MM.1S (cell line): ENCODE measurements around the gene DNAI1.

Experiments used
- DNase-seq: peaks from one replicate; pipeline ENCODE4 v3.0.0-alpha.2; 2015
- H2AFZ ChIP-seq: fragments of 300-600 bp; sonication (generic); 2 replicates; pipeline ENCODE4 v1.6.0; 2016; ENCODE audit warnings: antibody characterized with exemption, low read length
- H3F3A ChIP-seq: fragments of 300-600 bp; sonication (generic); 2 replicates; pipeline ENCODE4 v1.6.1; 2016; ENCODE audit warnings: mild to moderate bottlenecking, antibody characterized with exemption, low read length, moderate library complexity, mixed read lengths; ENCODE audit not compliant: insufficient read depth
- H3K27ac ChIP-seq: fragments of 300-600 bp; sonication (generic); 2 replicates; pipeline ENCODE4 v1.5.1; 2016; ENCODE audit warnings: mild to moderate bottlenecking, low read length
- H3K27me3 ChIP-seq: fragments of 300-600 bp; sonication (generic); replicated peaks from 2 replicates; pipeline ENCODE4 v1.6.0; 2016; ENCODE audit warnings: low read length; ENCODE audit not compliant: insufficient read depth
- H3K36me3 ChIP-seq: fragments of 300-600 bp; sonication (generic); replicated peaks from 2 replicates; pipeline ENCODE4 v1.6.1; 2016; ENCODE audit warnings: mild to moderate bottlenecking, low read length, mixed read lengths; ENCODE audit not compliant: insufficient read depth
- H3K4me1 ChIP-seq: fragments of 300-600 bp; sonication (generic); 2 replicates; pipeline ENCODE4 v1.6.1; 2016; ENCODE audit warnings: low read length, mixed read lengths
- H3K4me2 ChIP-seq: fragments of 300-600 bp; sonication (generic); 2 replicates; pipeline ENCODE4 v1.6.0; 2016; ENCODE audit warnings: low read depth, low read length
- H3K4me3 ChIP-seq: fragments of 300-600 bp; sonication (generic); 2 replicates; pipeline ENCODE4 v1.5.1; 2016; ENCODE audit warnings: low read length, mixed read lengths
- H3K79me2 ChIP-seq: fragments of 300-600 bp; sonication (generic); 2 replicates; pipeline ENCODE4 v1.6.1; 2016; ENCODE audit warnings: mixed run types, low read length, mixed read lengths
- H3K9ac ChIP-seq: fragments of 300-600 bp; sonication (generic); 2 replicates; pipeline ENCODE4 v1.6.1; 2016; ENCODE audit warnings: low read length, mixed read lengths
- H3K9me2 ChIP-seq: fragments of 300-600 bp; sonication (generic); replicated peaks from 2 replicates; pipeline ENCODE4 v1.6.1; 2016; ENCODE audit warnings: mild to moderate bottlenecking, low read length, mixed read lengths; ENCODE audit not compliant: insufficient read depth
- H3K9me3 ChIP-seq: fragments of 300-600 bp; sonication (generic); replicated peaks from 2 replicates; pipeline ENCODE4 v1.6.1; 2016; ENCODE audit warnings: mild to moderate bottlenecking, low read length, mixed read lengths; ENCODE audit not compliant: insufficient read depth
- H4K20me1 ChIP-seq: fragments of 300-600 bp; sonication (generic); 2 replicates; pipeline ENCODE4 v1.6.1; 2016; ENCODE audit warnings: mild to moderate bottlenecking, low read length, moderate library complexity, mixed read lengths; ENCODE audit not compliant: insufficient read depth
- EZH2 ChIP-seq: fragments of 300-600 bp; sonication (generic); optimal IDR thresholded peaks from 2 replicates; pipeline ENCODE3; 2017; ENCODE audit warnings: low read depth, mild to moderate bottlenecking, antibody characterized with exemption, low read length, mixed read lengths
- EZH2phosphoT487 ChIP-seq: fragments of 300-600 bp; sonication (generic); IDR thresholded peaks from 2 replicates; pipeline ENCODE4 v1.6.1; 2018; ENCODE audit warnings: antibody characterized with exemption, low read length
- TF ChIP-seq, protein P1 (sequence below): fragments of 300-600 bp; sonication (generic); IDR thresholded peaks from 2 replicates; pipeline ENCODE4 v1.5.1; 2016; ENCODE audit warnings: antibody characterized with exemption, low read length, mixed read lengths

The DNAI1 gene

DNA sequence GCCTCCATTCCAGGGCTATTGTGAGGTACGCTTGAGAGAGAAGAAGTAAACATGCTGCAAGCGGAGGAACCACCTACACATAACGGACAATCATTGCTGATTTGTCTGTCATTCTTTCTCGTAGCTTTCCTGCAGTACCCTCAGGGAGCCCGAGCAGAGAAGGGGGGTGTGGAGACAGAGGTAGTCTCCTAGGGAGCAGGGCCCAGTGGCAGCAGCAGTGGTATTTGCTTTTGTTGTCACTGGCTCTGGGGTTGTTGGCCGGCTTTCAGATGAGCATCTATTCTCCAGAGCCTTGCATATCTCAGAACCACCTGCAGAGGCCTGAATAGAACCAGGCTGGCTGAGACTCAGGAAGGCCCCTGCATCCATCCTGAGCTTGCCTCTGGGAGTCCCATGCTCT is 44.3 kb downstream of the DNAI1 start:
- H3K9me2 ChIP-seq: no peaks in the 10 kb centered on the region
- no peaks in the 10 kb centered on the region for H3K9me3 ChIP-seq
- H3K27me3 ChIP-seq: peaks cover 18% of the 10 kb centered on the region
- no peaks in the 10 kb centered on the region for H4K20me1 ChIP-seq
- no peak for DNase-seq
- H3K9ac ChIP-seq: no peak overlapping the region
- H3K4me3 ChIP-seq: no peak overlapping the region
- no peaks in the 10 kb centered on the region for H3F3A ChIP-seq
- H3K79me2 ChIP-seq: no peaks in the 10 kb centered on the region
- TF ChIP-seq EZH2phosphoT487 (no peak), EZH2 (no peak)
- TF ChIP-seq, protein P1, sequence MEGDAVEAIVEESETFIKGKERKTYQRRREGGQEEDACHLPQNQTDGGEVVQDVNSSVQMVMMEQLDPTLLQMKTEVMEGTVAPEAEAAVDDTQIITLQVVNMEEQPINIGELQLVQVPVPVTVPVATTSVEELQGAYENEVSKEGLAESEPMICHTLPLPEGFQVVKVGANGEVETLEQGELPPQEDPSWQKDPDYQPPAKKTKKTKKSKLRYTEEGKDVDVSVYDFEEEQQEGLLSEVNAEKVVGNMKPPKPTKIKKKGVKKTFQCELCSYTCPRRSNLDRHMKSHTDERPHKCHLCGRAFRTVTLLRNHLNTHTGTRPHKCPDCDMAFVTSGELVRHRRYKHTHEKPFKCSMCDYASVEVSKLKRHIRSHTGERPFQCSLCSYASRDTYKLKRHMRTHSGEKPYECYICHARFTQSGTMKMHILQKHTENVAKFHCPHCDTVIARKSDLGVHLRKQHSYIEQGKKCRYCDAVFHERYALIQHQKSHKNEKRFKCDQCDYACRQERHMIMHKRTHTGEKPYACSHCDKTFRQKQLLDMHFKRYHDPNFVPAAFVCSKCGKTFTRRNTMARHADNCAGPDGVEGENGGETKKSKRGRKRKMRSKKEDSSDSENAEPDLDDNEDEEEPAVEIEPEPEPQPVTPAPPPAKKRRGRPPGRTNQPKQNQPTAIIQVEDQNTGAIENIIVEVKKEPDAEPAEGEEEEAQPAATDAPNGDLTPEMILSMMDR: no peak
- H3K36me3 ChIP-seq: no peaks in the 10 kb centered on the region
- no peak overlapping the region for H2AFZ ChIP-seq
- no peak overlapping the region for H3K4me2 ChIP-seq
- no peak overlapping the region for H3K27ac ChIP-seq
- H3K4me1 ChIP-seq: no peaks in the 10 kb centered on the region

DNA sequence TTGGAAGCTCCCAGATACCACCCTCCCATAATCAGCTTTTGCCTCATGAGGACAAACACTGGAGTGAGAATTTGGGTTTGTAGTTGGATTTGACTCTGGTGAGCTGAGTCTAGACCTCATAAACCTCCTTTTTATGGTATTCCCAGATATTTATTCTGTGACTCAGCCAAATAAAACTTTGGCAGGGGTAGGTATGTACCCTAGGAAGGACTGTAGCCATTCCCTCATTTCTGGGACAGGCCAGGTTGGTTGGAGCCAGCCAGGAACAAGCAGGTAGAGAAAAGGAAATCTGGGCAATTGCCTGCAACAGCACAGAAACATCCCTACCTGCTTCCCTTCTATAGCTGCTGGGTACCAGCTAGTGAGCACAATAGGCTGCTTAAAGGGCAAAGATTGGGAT is 44.8 kb downstream of the DNAI1 start:
- no peaks in the 10 kb centered on the region for H3F3A ChIP-seq
- H3K9me3 ChIP-seq: no peaks in the 10 kb centered on the region
- no peak for TF ChIP-seq EZH2
- TF ChIP-seq EZH2phosphoT487: no peak
- TF ChIP-seq, protein P1: no peak
- H3K4me3 ChIP-seq: no peak overlapping the region
- H3K4me1 ChIP-seq: no peaks in the 10 kb centered on the region
- H3K36me3 ChIP-seq: no peaks in the 10 kb centered on the region
- no peak overlapping the region for H3K27ac ChIP-seq
- no peak overlapping the region for H2AFZ ChIP-seq
- no peaks in the 10 kb centered on the region for H3K9me2 ChIP-seq
- H3K79me2 ChIP-seq: no peaks in the 10 kb centered on the region
- H4K20me1 ChIP-seq: no peaks in the 10 kb centered on the region
- H3K9ac ChIP-seq: no peak overlapping the region
- no peak overlapping the region for H3K4me2 ChIP-seq
- peaks cover 18% of the 10 kb centered on the region for H3K27me3 ChIP-seq
- DNase-seq: no peak

DNA sequence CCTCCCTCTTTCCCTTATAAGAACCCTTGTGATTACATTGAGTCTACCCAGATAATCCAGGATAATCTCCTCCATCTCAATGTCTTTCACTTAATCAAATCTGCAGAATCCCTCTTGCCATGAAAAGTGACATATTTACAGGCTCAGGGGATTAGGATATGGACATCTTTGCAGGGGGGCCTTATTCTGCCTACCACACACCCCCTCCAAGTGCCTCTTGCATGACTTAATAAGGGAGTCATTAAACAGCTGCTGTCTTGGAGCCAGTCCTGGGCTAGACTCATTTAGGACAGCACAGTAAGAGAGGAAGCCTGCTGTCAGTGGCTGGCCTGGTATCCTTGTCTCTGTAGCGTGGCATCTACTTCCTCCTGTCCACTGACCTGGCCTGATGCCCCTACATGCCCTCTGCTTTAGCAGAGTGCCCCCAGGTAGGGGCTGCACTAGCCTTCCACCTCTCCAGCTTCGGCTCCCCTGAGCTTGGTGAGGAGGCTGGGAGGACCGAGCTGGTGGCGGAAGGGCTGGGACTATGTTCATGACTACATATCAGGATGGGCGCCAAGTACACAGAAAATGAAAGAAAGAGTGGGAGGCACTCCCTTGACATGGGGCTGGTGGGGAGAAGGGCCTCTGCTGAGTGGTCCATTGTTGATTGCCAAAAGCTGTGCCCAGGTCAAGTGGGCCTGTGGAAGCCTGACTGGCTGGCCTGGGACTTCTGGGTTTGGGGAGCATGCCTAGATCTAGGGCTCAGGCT is 46.9 kb downstream of the DNAI1 start:
- TF ChIP-seq EZH2 (no peak), EZH2phosphoT487 (no peak)
- TF ChIP-seq, protein P1: no peak
- Histone ChIP-seq H3K27me3 (peaks cover 14% of the 10 kb centered on the region), H3K9me3 (no peaks in the 10 kb centered on the region), H3K9ac (no peak overlapping the region), H2AFZ (no peak overlapping the region), H3K36me3 (no peaks in the 10 kb centered on the region), H4K20me1 (no peaks in the 10 kb centered on the region), H3K9me2 (no peaks in the 10 kb centered on the region), H3K4me2 (no peak overlapping the region), H3K27ac (no peak overlapping the region), H3F3A (no peaks in the 10 kb centered on the region), H3K79me2 (no peaks in the 10 kb centered on the region), H3K4me3 (no peak overlapping the region), H3K4me1 (no peaks in the 10 kb centered on the region)
- DNase-seq: no peak
